ENCODE results near the gene TMEM181.
"Not testable (repeated sequence)": the region's sequence is repeated elsewhere in the genome, so short reads cannot be mapped to it uniquely, and the experiment has no call there.

The TMEM181 gene

DNA sequence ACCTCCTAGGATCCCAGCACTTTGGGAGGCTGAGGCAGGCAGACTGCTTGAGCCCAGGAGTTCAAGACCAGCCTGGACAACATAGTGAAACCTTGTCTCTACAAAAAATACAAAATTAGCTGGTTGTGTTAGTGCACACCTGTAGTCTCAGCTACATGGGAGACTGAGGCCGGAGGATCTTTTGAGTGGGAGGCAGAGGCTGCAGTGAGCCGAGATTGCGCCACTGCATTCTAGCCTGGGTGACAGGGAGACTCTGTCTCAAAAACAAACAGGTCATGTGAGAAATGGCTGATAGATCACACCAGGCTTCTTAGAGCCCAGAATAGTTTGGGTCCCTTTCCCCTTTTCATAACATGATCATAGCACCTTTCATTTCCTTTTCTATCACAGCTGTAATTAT is 2.8 kb upstream of the TMEM181 start:
- H3K36me3 ChIP-seq (ENCODE audit: control insufficient read depth in 1 of 2, insufficient read depth in 2 of 2, low read length in 2 of 2); H3K9me3 ChIP-seq (ENCODE audit: control insufficient read depth in 1 of 2, low read length in 2 of 2); H3K4me3 ChIP-seq (ENCODE audit: low read depth in 1 of 2, low read length in 2 of 2); H3K27ac ChIP-seq (ENCODE audit: low read length); H3K27me3 ChIP-seq (ENCODE audit: low read depth, low read length): not testable (repeated sequence)
- H3K4me1 ChIP-seq (ENCODE audit: control insufficient read depth in 1 of 2, insufficient read depth in 2 of 2, low read length in 2 of 2) = peaks cover 6 to 12% of the 10 kb centered on the region in 2 donors

DNA sequence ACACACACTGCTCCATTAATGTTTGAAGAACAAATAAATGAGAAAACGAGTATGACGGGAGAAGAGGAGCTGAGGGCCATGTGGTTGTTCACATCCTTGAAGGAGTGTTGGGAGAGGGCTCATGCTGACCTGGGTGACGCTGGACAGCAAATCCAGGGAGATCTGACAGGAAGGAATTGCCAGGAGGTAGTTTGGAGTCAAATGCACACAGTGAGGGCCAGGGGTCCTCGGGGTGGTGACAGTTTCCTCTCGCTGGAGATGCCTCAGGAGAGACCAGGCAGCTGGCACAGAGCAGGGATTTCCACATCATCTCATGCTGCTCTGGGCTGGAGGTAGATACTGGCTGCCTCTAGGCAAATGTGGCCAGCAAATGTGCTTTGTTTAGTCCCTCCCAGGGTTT is 2.0 kb upstream of the TMEM181 start:
- Histone ChIP-seq H3K36me3 (ENCODE audit: control insufficient read depth in 1 of 2, insufficient read depth in 2 of 2, low read length in 2 of 2) (no peaks in the 10 kb centered on the region), H3K4me3 (ENCODE audit: low read depth in 1 of 2, low read length in 2 of 2) (no peak overlapping the region), H3K27ac (ENCODE audit: low read length) (no peak overlapping the region), H3K4me1 (ENCODE audit: control insufficient read depth in 1 of 2, insufficient read depth in 2 of 2, low read length in 2 of 2) (peaks cover 6 to 13% of the 10 kb centered on the region in 2 donors), H3K27me3 (ENCODE audit: low read depth, low read length) (no peaks in the 10 kb centered on the region), H3K9me3 (ENCODE audit: control insufficient read depth in 1 of 2, low read length in 2 of 2) (no peaks in the 10 kb centered on the region)

DNA sequence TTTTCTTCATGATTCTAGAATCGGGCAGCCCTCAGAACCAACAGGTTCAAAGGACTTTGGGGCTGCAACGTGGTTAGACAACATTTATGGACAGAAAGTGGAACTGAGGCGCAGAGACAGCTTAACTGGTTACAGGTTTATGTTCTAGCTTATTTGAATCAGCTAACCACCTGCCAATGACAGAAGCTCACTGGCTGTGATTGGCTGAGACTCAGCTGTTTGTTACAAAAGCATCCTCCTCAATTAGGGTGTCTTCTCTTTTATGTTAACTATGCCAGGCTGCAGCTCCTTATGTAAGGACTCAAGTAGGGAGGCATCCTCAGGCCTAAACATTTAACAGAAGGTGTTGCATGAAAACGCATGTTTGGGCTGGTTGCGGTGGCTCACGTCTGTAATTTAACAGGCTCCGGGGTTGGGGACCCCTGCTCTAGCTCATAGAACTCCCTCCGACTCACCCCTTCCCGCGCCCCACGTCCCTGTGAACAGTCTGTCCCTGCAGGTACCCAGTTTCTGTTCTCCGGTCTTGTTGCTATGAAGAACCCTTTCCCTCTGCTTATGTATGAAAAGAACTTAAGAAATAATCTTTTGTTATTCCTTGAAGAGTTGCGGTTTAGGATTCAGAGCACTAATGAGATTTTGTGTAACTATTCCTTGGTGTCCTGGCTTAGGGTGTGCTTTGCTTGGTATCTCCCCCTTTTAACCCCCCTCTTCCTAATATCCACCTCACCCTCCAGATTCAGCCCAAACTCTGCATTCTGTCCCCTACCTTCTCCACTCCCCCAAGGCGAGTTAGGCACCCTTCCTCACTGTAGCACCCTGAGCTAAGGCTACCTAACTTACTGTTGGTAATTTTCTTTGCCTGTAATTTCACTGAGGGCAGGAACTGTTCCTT is 1.2 kb upstream of the TMEM181 start:
- Histone ChIP-seq H3K9me3 (ENCODE audit: control insufficient read depth in 1 of 2, low read length in 2 of 2) (no peaks in the 10 kb centered on the region), H3K4me1 (ENCODE audit: control insufficient read depth in 1 of 2, insufficient read depth in 2 of 2, low read length in 2 of 2) (peaks cover 6 to 13% of the 10 kb centered on the region in 2 donors), H3K27me3 (ENCODE audit: low read depth, low read length) (no peaks in the 10 kb centered on the region), H3K27ac (ENCODE audit: low read length) (no peak overlapping the region), H3K36me3 (ENCODE audit: control insufficient read depth in 1 of 2, insufficient read depth in 2 of 2, low read length in 2 of 2) (no peaks in the 10 kb centered on the region), H3K4me3 (ENCODE audit: low read depth in 1 of 2, low read length in 2 of 2) (peak overlapping the region in 1 of 2 donors; percentile 84)

DNA sequence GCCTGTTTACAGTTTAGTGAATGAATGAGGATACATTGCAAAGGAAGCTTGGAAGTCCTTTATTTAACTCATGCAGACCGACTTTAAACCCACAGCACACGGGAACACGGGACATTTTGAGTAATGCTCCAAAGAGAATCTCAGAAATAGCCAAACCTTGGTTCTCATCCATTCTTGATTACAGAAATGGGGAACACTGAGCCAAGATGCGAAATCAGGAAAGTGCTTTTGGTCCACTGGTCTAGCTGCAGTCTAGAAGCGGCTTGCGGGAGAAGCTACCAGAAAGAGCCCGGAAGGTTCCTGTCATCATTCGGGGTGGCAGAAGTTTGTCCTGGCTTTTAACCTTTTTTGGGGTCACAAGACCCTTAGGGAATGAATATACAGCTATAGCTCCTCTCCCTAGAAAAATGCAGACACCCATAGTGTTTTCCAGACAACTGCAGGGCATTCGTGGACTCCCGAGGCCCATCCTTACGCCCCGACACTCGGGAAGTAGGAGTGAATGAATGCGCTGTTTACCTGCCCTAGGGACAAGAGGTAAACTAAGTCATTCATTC is 475 bp upstream of the TMEM181 start:
- Histone ChIP-seq H3K36me3 (ENCODE audit: control insufficient read depth in 1 of 2, insufficient read depth in 2 of 2, low read length in 2 of 2) (no peaks in the 10 kb centered on the region), H3K27me3 (ENCODE audit: low read depth, low read length) (no peaks in the 10 kb centered on the region), H3K27ac (ENCODE audit: low read length) (peak overlapping the region; percentile 77), H3K4me1 (ENCODE audit: control insufficient read depth in 1 of 2, insufficient read depth in 2 of 2, low read length in 2 of 2) (peaks cover 6 to 13% of the 10 kb centered on the region in 2 donors), H3K9me3 (ENCODE audit: control insufficient read depth in 1 of 2, low read length in 2 of 2) (no peaks in the 10 kb centered on the region), H3K4me3 (ENCODE audit: low read depth in 1 of 2, low read length in 2 of 2) (peak overlapping the region; percentile 84 to 88)

DNA sequence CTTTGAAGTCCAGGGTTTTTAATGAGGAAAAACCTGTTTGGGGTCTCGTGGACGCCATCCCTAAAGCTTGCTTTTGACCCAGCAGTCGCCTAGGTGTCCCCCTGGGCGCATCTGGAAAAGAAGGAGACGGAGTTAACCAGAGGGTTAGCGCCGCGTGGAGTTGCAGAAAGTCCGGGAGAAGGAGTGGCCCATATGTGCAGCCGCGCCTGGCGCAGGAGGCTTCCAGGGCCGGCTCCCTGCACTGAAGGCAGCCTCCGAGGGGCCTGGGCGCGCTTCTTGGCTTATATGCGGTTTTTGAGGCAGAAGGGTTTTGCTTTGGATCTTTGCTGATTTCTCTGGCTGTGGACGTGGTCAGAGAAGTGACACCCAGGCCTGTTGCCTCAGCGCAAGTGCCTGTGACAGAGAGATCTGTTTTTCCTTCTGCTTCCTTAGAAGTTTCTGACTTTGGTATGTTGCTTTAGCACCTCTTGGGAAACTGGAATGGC is 987 bp downstream of the TMEM181 start:
- Histone ChIP-seq H3K4me1 (ENCODE audit: control insufficient read depth in 1 of 2, insufficient read depth in 2 of 2, low read length in 2 of 2) (peaks cover 6 to 13% of the 10 kb centered on the region in 2 donors), H3K36me3 (ENCODE audit: control insufficient read depth in 1 of 2, insufficient read depth in 2 of 2, low read length in 2 of 2) (no peaks in the 10 kb centered on the region), H3K4me3 (ENCODE audit: low read depth in 1 of 2, low read length in 2 of 2) (peak overlapping the region; percentile 84 to 88), H3K27ac (ENCODE audit: low read length) (no peak overlapping the region), H3K9me3 (ENCODE audit: control insufficient read depth in 1 of 2, low read length in 2 of 2) (no peaks in the 10 kb centered on the region), H3K27me3 (ENCODE audit: low read depth, low read length) (no peaks in the 10 kb centered on the region)

DNA sequence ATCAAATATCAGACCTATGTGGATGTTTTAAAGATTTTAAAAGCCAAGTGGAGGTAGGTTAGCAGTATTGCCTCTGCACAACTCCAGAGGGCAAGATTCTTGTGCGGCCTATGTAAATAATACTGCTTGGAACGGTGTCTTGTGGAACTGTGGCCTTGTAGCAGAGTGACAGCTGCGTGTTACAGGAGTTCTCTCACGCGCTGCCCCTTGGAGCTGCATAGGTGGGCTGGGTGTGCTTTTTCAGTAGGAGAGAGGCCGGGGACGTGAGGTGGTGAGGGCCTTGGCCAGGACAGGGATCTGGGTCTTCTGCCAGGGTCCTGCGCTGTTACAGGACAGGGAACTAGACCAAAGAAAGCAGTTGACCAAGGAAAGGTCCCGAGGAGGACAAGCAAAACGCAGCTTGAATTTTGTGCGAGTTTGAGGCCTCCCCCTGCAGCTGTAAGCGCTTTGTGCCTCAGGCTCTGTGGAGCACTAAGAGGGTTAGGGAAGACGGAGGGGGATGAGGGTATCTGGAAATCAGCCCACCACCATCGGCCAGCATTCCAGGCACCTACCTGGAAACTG is 1.5 kb downstream of the TMEM181 start:
- Histone ChIP-seq H3K4me1 (ENCODE audit: control insufficient read depth in 1 of 2, insufficient read depth in 2 of 2, low read length in 2 of 2) (peaks cover 6 to 13% of the 10 kb centered on the region in 2 donors), H3K9me3 (ENCODE audit: control insufficient read depth in 1 of 2, low read length in 2 of 2) (no peaks in the 10 kb centered on the region), H3K4me3 (ENCODE audit: low read depth in 1 of 2, low read length in 2 of 2) (peak overlapping the region; percentile 84 to 88), H3K36me3 (ENCODE audit: control insufficient read depth in 1 of 2, insufficient read depth in 2 of 2, low read length in 2 of 2) (no peaks in the 10 kb centered on the region), H3K27ac (ENCODE audit: low read length) (no peak overlapping the region), H3K27me3 (ENCODE audit: low read depth, low read length) (no peaks in the 10 kb centered on the region)

DNA sequence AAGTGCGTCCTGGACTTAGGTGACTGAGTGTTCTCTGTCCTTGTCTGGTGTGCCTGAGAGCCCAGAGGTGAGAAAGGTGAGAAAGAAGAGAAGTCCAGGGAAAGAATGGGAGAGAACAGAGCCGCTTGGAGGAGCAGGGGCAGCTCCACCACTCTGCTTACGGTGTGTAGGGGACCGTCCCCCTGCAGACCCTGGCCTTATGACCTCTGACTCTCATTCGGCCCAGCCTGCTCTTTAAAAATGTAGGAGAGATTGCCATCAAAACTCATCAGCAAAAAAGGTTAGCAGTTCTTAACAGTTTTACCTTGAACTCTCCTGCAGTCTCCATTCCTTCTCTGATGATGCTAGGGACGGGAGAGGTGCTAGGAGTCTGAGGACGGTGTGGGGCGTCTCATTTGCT is 2.0 kb downstream of the TMEM181 start:
- H3K9me3 ChIP-seq (ENCODE audit: control insufficient read depth in 1 of 2, low read length in 2 of 2) = no peaks in the 10 kb centered on the region

DNA sequence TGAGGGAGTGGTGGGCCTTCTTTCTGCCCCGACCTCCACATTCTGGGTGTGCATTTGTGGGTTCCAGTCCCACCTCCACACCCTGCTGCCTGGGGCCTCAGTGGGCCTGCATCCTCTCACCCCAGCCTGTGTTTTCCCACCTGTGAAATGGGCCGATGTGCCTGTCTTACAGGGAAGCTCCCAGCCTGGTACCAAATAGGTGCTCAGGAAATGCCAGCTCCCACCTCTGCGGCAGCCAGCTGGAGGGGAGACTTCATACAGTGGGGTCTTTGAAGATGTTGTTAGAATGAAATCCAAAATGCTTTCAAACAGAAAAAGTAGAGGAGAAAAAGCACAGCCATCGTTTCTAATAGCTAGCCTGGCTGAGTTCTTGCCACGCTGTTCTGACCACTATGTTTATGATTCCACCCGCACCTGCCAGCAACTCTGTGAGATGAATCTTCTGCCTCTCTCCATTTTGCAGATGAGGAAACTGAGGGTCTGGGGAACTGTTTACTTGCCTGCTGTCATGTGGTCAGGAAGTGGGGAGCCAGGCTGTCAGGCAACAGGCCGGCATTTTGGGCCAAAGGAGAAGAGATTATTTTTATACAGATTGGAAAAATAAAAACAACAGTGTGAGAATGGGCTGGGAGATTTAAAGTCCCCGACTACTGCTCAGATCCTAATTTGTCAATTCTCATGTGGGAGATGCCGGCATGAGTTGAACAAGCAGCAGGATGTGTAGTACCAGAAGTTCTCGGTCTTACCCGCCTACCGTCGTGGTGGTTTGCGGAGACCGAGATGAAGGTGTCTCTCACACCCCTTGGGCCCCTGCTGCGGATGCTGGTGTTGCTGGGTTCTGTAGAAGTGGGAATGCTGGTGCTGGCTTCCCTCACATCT is 4.6 kb downstream of the TMEM181 start:
- no peaks in the 10 kb centered on the region for H3K27me3 ChIP-seq (ENCODE audit: low read depth, low read length)
- H3K9me3 ChIP-seq (ENCODE audit: control insufficient read depth in 1 of 2, low read length in 2 of 2) = no peaks in the 10 kb centered on the region
- H3K27ac ChIP-seq (ENCODE audit: low read length) = no peak overlapping the region
- H3K4me1 ChIP-seq (ENCODE audit: control insufficient read depth in 1 of 2, insufficient read depth in 2 of 2, low read length in 2 of 2) = peaks cover 6 to 13% of the 10 kb centered on the region in 2 donors
- no peaks in the 10 kb centered on the region for H3K36me3 ChIP-seq (ENCODE audit: control insufficient read depth in 1 of 2, insufficient read depth in 2 of 2, low read length in 2 of 2)
- H3K4me3 ChIP-seq (ENCODE audit: low read depth in 1 of 2, low read length in 2 of 2) = no peak overlapping the region

More for the DNA sequence above, 2.0 kb downstream of the TMEM181 start:
- no peaks in the 10 kb centered on the region for H3K36me3 ChIP-seq (ENCODE audit: control insufficient read depth in 1 of 2, insufficient read depth in 2 of 2, low read length in 2 of 2)
- H3K4me3 ChIP-seq (ENCODE audit: low read depth in 1 of 2, low read length in 2 of 2) = no peak overlapping the region
- no peak overlapping the region for H3K27ac ChIP-seq (ENCODE audit: low read length)
- no peaks in the 10 kb centered on the region for H3K27me3 ChIP-seq (ENCODE audit: low read depth, low read length)
- peaks cover 6 to 13% of the 10 kb centered on the region in 2 donors for H3K4me1 ChIP-seq (ENCODE audit: control insufficient read depth in 1 of 2, insufficient read depth in 2 of 2, low read length in 2 of 2)

DNA sequence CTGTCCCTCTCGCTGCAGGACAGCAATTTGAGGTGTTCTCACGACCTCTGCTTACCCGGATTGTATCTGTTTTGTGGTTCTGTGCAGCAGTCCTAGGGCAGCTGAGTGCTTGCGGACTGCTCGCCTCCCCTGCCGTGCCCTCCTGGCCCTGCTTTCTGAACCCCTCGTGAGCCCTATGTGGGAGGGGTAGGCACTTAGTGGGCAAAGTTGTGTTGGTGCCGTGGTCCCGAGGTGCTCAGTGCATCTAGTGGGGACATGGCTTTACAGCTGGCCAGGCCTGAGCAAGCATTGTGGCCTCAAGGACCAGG is 5.2 kb downstream of the TMEM181 start:
- Histone ChIP-seq H3K9me3 (ENCODE audit: control insufficient read depth in 1 of 2, low read length in 2 of 2) (no peaks in the 10 kb centered on the region), H3K27me3 (ENCODE audit: low read depth, low read length) (no peaks in the 10 kb centered on the region), H3K4me1 (ENCODE audit: control insufficient read depth in 1 of 2, insufficient read depth in 2 of 2, low read length in 2 of 2) (peaks cover 6 to 13% of the 10 kb centered on the region in 2 donors), H3K27ac (ENCODE audit: low read length) (no peak overlapping the region), H3K4me3 (ENCODE audit: low read depth in 1 of 2, low read length in 2 of 2) (no peak overlapping the region), H3K36me3 (ENCODE audit: control insufficient read depth in 1 of 2, insufficient read depth in 2 of 2, low read length in 2 of 2) (no peaks in the 10 kb centered on the region)

DNA sequence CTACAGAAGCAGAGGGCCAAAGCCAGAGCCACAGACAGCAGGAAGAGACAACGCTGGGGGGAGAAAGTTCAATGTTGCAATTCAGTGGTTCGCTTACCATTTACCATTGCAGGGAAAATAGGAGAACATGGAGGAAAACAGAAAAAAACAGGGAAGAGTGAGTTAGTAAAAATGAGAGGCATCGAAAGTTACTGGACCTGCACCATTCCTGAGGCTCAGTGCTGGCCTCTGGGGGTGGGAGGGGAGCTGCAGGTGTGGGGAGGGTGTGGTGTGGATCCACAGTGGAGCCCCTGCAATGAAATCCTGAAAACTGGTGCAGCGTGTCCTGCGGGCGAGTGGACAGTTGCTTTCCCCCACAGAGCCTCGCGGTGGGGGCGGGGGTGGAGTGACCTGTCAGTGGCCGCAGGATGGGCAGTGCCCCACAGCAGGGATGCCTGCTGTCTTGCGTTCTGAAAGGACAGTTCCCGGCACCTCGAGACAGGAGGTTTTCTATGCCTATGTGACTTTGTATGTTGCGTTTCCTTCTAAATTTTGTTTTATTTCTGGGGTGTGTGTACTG is 5.7 kb downstream of the TMEM181 start:
- Histone ChIP-seq H3K4me3 (ENCODE audit: low read depth in 1 of 2, low read length in 2 of 2) (no peak overlapping the region), H3K4me1 (ENCODE audit: control insufficient read depth in 1 of 2, insufficient read depth in 2 of 2, low read length in 2 of 2) (peaks cover 6 to 13% of the 10 kb centered on the region in 2 donors), H3K9me3 (ENCODE audit: control insufficient read depth in 1 of 2, low read length in 2 of 2) (no peaks in the 10 kb centered on the region), H3K27me3 (ENCODE audit: low read depth, low read length) (no peaks in the 10 kb centered on the region), H3K27ac (ENCODE audit: low read length) (no peak overlapping the region), H3K36me3 (ENCODE audit: control insufficient read depth in 1 of 2, insufficient read depth in 2 of 2, low read length in 2 of 2) (no peaks in the 10 kb centered on the region)

Data from muscle layer of duodenum (tissue), 2 donors.